Measurements from ENCODE around the gene KCNJ4.

KCNJ4 gene

DNA sequence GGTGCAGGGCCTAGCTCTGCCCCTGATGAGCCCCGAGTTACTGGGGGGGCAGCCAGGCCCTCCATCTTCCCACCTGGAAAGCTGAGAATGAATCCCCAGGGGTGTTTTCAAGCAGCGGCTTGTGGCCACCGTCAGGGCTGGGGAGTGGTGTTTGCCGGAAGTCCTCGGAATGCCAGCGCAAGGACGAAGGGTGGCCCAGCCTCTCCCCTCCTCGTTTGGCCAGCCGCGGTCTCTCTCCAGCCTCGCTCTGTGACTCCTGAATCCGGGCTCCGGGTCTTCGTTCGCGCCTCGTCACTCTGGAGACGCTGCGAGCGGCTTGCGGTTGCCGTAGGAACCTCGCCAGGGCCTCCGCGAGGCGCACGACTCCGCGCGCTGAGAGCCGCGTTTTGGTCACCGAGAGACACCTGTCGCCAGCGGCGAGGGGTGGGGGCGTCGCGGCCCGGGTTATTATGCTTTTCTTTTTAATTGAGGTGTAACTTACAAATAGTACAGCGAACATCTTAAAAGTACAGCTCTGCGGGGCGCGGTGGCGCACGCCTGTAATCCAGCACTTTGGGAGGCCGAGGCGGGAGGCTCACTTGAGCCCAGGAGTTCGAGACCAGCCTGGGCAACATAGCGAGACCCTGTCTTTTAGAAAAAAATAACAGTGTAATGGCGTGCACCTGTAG lies 6.5 kb upstream of the KCNJ4 start (continued):
- TF ChIP-seq TSHZ1 (tag by site-specific recombination; IDR thresholded peaks at IDR 0.05; ENCODE audit: borderline replicate concordance): no peak
- peak; percentile 60 for TF ChIP-seq ZBTB6 (tag by site-specific recombination; IDR thresholded peaks at IDR 0.05)
- TF ChIP-seq YY2 (tag by site-specific recombination; IDR thresholded peaks at IDR 0.05): no peak
- TF ChIP-seq, protein P1, sequence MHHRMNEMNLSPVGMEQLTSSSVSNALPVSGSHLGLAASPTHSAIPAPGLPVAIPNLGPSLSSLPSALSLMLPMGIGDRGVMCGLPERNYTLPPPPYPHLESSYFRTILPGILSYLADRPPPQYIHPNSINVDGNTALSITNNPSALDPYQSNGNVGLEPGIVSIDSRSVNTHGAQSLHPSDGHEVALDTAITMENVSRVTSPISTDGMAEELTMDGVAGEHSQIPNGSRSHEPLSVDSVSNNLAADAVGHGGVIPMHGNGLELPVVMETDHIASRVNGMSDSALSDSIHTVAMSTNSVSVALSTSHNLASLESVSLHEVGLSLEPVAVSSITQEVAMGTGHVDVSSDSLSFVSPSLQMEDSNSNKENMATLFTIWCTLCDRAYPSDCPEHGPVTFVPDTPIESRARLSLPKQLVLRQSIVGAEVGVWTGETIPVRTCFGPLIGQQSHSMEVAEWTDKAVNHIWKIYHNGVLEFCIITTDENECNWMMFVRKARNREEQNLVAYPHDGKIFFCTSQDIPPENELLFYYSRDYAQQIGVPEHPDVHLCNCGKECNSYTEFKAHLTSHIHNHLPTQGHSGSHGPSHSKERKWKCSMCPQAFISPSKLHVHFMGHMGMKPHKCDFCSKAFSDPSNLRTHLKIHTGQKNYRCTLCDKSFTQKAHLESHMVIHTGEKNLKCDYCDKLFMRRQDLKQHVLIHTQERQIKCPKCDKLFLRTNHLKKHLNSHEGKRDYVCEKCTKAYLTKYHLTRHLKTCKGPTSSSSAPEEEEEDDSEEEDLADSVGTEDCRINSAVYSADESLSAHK (tag by site-specific recombination; IDR thresholded peaks at IDR 0.05): peak; percentile 15; the same call in 1 of the 2 replicates
- TF ChIP-seq ZNF426 (tag by site-specific recombination; IDR thresholded peaks at IDR 0.05): no peak
- TF ChIP-seq ZNF155 (tag by site-specific recombination; IDR thresholded peaks at IDR 0.05): no peak
- TF ChIP-seq SP7 (tag by site-specific recombination; IDR thresholded peaks at IDR 0.05): peak; percentile 84
- peak; percentile 92 for TF ChIP-seq GLIS1 (tag by site-specific recombination; IDR thresholded peaks at IDR 0.05)
- TF ChIP-seq SETDB1 (IDR thresholded peaks at IDR 0.05; ENCODE audit: insufficient read length, low read length): no peak
- no peak for TF ChIP-seq ZNF548 (tag by site-specific recombination; IDR thresholded peaks at IDR 0.05)
- no peak for TF ChIP-seq ZNF404 (tag by site-specific recombination; IDR thresholded peaks at IDR 0.05)
- TF ChIP-seq ZBTB21 (tag by site-specific recombination; IDR thresholded peaks at IDR 0.05): 0 out of 2 replicates have a peak, but pooled peaks have one; percentile 37
- TF ChIP-seq ZNF791 (tag by site-specific recombination; IDR thresholded peaks at IDR 0.05): no peak
- no peak for TF ChIP-seq ZNF211 (tag by site-specific recombination; IDR thresholded peaks at IDR 0.05; ENCODE audit: low read depth)
- TF ChIP-seq, protein P2, sequence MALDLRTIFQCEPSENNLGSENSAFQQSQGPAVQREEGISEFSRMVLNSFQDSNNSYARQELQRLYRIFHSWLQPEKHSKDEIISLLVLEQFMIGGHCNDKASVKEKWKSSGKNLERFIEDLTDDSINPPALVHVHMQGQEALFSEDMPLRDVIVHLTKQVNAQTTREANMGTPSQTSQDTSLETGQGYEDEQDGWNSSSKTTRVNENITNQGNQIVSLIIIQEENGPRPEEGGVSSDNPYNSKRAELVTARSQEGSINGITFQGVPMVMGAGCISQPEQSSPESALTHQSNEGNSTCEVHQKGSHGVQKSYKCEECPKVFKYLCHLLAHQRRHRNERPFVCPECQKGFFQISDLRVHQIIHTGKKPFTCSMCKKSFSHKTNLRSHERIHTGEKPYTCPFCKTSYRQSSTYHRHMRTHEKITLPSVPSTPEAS (tag by site-specific recombination; IDR thresholded peaks at IDR 0.05): no peak
- TF ChIP-seq ZNF394 (tag by site-specific recombination; IDR thresholded peaks at IDR 0.05; ENCODE audit: borderline replicate concordance): peak; percentile 60; the same call in 1 of the 2 replicates
- TF ChIP-seq ZNF221 (tag by site-specific recombination; IDR thresholded peaks at IDR 0.05; ENCODE audit: borderline replicate concordance): no peak
- peak; percentile 82; the same call in 1 of the 2 replicates for TF ChIP-seq ZNF10 (tag by site-specific recombination; IDR thresholded peaks at IDR 0.05)
- TF ChIP-seq ZNF354C (tag by site-specific recombination; IDR thresholded peaks at IDR 0.05; ENCODE audit: borderline replicate concordance, low read depth): no peak
- no peak for TF ChIP-seq ZNF776 (tag by site-specific recombination; IDR thresholded peaks at IDR 0.05; ENCODE audit: borderline replicate concordance)
- peak; percentile 94 for TF ChIP-seq ZFP69B (tag by site-specific recombination; IDR thresholded peaks at IDR 0.05)
- no peak for TF ChIP-seq BCL11B (tag by site-specific recombination; IDR thresholded peaks at IDR 0.05; ENCODE audit: low read depth)
- TF ChIP-seq ZNF398 (tag by site-specific recombination; IDR thresholded peaks at IDR 0.05): no peak
- peak; percentile 85 for TF ChIP-seq ZFP37 (tag by site-specific recombination; IDR thresholded peaks at IDR 0.05)
- 0 out of 2 replicates have a peak, but pooled peaks have one; percentile 6 for TF ChIP-seq EGR2 (tag by site-specific recombination; IDR thresholded peaks at IDR 0.05; ENCODE audit: low read depth)
- no peak for TF ChIP-seq ZNF391 (tag by site-specific recombination; IDR thresholded peaks at IDR 0.05; ENCODE audit: borderline replicate concordance, low read depth)
- TF ChIP-seq YY1 (tag by site-specific recombination; IDR thresholded peaks at IDR 0.05): peak; percentile 59
- peak; percentile 89 for TF ChIP-seq ZSCAN5A (tag by site-specific recombination; IDR thresholded peaks at IDR 0.05)
